GM12891 (cell line): ENCODE results near the gene NRN1L.
A peak's percentile ranks its signal among the peaks of the same experiment; 100 is the strongest.

Experiments
- DNase-seq: peaks from one replicate; pipeline ENCODE4 v3.0.0; 2011; ENCODE audit warnings: low spot score; ENCODE audit not compliant: insufficient read length
- FAIRE-seq: peaks from 2 replicates; lab custom pipeline; 2011; peaks lifted over from hg19 to GRCh38; lab: Jason Lieb, UNC
- PAX5 ChIP-seq: IDR thresholded peaks from 2 replicates; pipeline ENCODE4 v1.6.1; 2011; ENCODE audit warnings: low read length, moderate library complexity, mild to moderate bottlenecking; ENCODE audit not compliant: insufficient read depth, severe bottlenecking
- POLR2A ChIP-seq: IDR thresholded peaks from 2 replicates; pipeline ENCODE4 v1.6.1; 2011; ENCODE audit warnings: low read depth, low read length, control low read depth
- POLR2AphosphoS5 ChIP-seq: IDR thresholded peaks from 2 replicates; pipeline ENCODE4 v1.6.1; 2011; ENCODE audit warnings: low read depth, low read length, control low read depth
- POU2F2 ChIP-seq: IDR thresholded peaks from 2 replicates; pipeline ENCODE4 v1.6.1; 2011; ENCODE audit warnings: low read depth, mild to moderate bottlenecking, control low read depth, low read length, moderate library complexity
- SPI1 ChIP-seq: IDR thresholded peaks from 2 replicates; pipeline ENCODE4 v1.6.1; 2011; ENCODE audit warnings: low read depth, low read length, control low read depth
- TAF1 ChIP-seq: IDR thresholded peaks from 2 replicates; pipeline ENCODE4 v1.6.1; 2011; ENCODE audit warnings: low read depth, low read length, control low read depth

NRN1L gene

GRCh38 chr16:67846063-67846319, 38.7 kb upstream of the NRN1L start:
- no peak for FAIRE-seq
- DNase-seq: no peak

DNA sequence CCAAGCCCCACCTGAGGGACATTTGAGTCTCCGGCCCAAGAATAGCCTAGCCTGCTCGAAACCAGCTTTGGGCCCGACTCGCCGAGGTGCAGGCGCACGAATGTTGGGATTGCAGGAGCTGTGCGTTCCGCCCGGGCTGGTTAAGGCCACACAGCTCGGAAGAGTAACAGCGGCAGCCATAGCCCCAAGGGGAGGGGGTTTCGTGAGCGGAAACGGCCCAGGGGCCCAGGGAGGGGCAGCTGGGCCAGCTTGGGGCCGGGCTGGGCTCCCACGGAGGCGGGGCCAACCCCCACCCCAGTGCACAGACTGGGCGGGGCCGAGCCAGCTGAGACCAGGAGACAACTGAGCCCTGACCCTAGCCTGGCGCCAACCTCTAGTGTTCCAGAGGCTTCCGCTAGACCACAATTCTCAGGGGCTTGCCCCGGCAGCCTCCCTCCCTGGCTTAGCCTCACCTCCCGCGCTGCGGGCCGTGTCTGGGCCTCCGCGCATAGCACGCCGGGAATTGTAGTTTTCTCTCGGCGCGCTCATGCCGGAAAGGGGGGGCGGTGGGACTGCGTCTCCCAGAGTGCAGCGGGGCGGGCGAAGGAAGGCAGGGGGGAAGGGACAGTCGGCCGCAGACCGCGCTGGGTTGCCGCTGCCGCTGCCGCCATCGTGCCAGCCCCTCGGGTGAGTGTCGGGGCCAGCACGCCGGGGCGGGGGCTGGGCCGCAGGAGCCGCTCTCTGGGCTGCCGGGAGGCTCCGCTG, 38.2 kb upstream of the NRN1L start, which contains the start of gene NUTF2:
Gene NUTF2 (plus strand): TSS at position 614 of the 744 bp plus-strand sequence. CDS start 18,198 bp downstream, outside the sequence.
- no peak for TF ChIP-seq PAX5
- TF ChIP-seq SPI1: no peak
- peak; percentile 69 for TF ChIP-seq POLR2A
- TF ChIP-seq POLR2AphosphoS5: peak; percentile 65
- TF ChIP-seq POU2F2: no peak
- TF ChIP-seq TAF1: peak; percentile 63; the same call in 1 of the 2 replicates
- peak; percentile 93 for FAIRE-seq
- DNase-seq: peak; percentile 94

More at GRCh38 chr16:67846063-67846319, 38.7 kb upstream of the NRN1L start:
- no peak for TF ChIP-seq SPI1
- TF ChIP-seq POLR2A: no peak
- TF ChIP-seq POLR2AphosphoS5: no peak
- no peak for TF ChIP-seq TAF1
- no peak for TF ChIP-seq PAX5
- TF ChIP-seq POU2F2: no peak

GRCh38 chr16:67847064-67847861, 37.4 kb upstream of the NRN1L start, which contains the start of gene CENPT:
Gene CENPT (minus strand): TSS chr16:67847693. CDS start chr16:67833859, 13,834 bp downstream.
- peak; percentile 80 for DNase-seq
- no peak for TF ChIP-seq POLR2A
- TF ChIP-seq PAX5: no peak
- no peak for TF ChIP-seq POU2F2
- no peak; the same call in 1 of the 2 replicates for TF ChIP-seq TAF1
- no peak for TF ChIP-seq POLR2AphosphoS5
- no peak for TF ChIP-seq SPI1
- no peak for FAIRE-seq

DNA sequence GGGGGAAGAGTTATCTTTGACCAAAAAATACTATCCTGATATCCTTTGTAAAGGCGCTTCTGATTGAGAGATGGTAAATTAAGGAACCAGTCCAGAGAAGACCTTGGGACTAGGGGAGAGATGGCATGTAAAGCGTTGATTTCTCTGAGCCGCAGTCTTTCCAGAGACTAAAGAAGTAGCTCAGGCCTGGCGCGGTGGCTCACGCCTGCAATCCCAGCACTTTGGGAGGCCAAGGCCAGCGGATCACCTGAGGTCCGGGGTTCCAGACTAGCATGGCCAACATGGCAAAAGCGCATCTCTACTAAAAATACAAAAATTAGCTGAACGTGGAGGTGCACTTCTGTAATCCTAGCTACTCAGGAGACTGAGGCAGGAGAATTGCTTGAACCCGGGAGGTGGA, 36.6 kb upstream of the NRN1L start:
- FAIRE-seq: no peak
- no peak for TF ChIP-seq TAF1
- TF ChIP-seq PAX5: no peak
- TF ChIP-seq POU2F2: no peak
- no peak for TF ChIP-seq POLR2A
- TF ChIP-seq SPI1: no peak
- DNase-seq: no peak

- TF ChIP-seq TAF1 (no peak), POLR2A (no peak), POU2F2 (no peak), SPI1 (no peak), PAX5 (no peak)
- FAIRE-seq (no peak), DNase-seq (no peak)
Measured at GRCh38 chr16:67853670-67854069, 31.0 kb upstream of the NRN1L start.

DNA sequence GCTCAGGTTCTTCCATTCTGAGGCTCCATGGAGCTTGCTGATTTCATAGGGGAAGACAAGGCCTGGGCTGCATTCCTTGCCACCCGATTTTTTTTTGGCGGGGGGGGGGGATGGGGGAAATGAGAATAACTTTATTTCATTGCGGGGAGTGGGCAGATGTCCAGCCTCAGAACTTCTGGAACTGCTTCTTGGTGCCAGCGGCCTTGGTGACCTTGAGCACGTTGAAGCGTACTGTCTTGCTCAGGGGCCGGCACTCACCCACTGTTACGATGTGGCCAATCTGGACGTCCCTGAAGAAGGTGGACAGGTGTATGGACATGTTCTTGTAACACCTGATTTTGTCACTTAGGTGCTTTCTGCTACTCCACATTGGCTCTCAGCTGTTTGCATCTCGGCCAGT, 28.9 kb upstream of the NRN1L start:
- TF ChIP-seq TAF1 (no peak), PAX5 (no peak), SPI1 (no peak), POU2F2 (no peak), POLR2A (no peak)
- FAIRE-seq: no peak
- no peak for DNase-seq

DNA sequence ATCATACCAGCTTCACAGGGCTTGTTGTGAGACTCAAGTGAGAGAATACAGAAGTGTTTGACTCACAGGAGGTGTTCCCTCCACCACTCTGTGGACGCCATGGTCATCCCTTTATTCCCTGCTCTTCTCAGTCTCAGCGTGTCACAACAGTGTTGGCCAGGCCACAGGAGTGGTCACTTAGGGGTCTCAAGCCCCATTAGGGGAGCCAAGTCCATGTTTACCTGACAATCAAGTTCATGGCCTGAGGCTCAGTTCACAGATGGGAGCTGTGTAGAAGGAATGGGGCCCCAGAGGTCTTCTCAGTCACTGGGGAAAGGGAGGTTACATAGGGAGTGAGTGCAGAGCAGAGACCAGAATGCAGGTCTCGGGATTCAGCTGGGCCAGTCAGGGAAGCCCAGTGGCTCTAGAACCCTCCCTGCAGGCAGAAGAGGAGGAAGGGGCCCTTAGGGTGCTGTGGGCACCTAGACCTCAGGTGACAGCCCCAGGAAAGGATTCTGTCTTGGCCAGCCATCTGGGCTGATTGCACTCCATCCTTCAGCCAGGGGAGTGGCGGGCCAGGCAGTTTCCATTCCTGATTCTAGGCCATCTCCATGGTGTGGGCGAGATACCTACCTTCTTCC, 27.6 kb upstream of the NRN1L start:
- no peak for TF ChIP-seq POLR2A
- TF ChIP-seq PAX5: no peak
- DNase-seq (no peak), FAIRE-seq (no peak)

- FAIRE-seq: no peak
- TF ChIP-seq POLR2A: no peak
- peak; percentile 64 for TF ChIP-seq SPI1
- DNase-seq: no peak
Measured at GRCh38 chr16:67857547-67858233, 27.0 kb upstream of the NRN1L start.

DNA sequence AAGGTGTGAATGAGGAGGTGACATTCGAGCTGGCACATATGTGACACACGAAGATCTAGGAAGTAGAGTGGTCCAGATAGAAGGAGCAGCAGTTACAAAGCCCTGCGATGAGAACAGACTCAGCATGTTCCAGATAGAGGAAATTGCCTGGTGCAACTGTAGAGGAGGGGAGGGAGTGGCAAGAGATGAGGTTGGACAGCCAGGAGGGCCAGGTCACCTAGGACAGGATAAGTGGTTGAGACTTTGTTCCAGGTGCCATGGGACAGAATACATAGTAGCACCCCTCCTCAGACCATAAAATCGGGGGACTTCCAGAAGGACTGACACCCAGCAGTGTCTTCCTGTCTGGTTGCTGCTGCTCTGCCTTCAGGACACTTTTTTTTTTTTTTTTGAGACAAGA, 26.2 kb upstream of the NRN1L start:
- no peak for DNase-seq
- FAIRE-seq: no peak
- TF ChIP-seq POU2F2 (no peak), POLR2AphosphoS5 (no peak), PAX5 (no peak), SPI1 (no peak), POLR2A (no peak), TAF1 (no peak)
